GM12872 (cell line): Measurements from ENCODE around the gene RARRES2.

Source experiments
- TF ChIP-seq, protein P1 (sequence below): IDR thresholded peaks from 3 replicates; pipeline ENCODE4 v1.5.1; 2011; ENCODE audit warnings: low read depth, mild to moderate bottlenecking, low read length, moderate library complexity; ENCODE audit not compliant: insufficient read depth

Gene RARRES2

DNA sequence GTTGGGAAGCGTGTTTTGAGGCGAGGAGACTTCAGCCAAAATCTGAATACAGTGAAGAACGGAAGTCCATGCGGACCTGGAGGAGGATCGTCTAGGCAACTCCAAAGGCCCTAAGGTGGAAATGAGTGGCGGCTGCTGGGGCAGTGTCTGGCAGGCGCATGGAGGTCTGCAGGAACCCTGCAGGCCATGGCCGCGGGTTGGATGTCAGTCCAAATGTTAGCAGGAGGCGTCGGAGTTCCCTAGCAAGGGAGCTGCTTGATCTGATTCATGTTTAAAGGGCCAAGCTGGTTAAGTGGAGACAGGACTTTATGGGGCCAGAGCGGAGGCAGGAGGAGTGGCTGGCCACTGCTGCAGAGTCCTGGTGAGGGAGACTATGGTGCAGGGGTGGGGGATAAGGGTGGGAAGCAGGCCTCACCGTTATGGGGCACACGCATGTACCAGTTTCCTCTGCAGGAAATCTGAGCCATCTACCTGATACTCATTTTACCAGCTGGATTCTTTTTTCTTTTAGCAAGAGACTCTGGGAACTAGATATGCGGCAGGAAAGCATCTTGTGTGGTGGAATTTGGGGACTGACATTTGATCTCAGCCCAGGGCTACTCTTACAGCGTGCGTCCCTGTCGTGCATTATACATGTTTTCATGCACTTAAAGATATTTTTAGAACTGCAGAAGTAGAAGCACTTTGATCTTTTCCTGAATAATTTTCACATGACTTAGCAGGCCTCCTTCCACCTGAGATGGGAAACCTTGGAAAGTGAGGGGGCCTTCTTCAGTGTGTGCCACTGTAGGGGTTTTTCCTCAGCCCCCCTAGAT, 20.6 kb upstream of the RARRES2 start:
- TF ChIP-seq, protein P1, sequence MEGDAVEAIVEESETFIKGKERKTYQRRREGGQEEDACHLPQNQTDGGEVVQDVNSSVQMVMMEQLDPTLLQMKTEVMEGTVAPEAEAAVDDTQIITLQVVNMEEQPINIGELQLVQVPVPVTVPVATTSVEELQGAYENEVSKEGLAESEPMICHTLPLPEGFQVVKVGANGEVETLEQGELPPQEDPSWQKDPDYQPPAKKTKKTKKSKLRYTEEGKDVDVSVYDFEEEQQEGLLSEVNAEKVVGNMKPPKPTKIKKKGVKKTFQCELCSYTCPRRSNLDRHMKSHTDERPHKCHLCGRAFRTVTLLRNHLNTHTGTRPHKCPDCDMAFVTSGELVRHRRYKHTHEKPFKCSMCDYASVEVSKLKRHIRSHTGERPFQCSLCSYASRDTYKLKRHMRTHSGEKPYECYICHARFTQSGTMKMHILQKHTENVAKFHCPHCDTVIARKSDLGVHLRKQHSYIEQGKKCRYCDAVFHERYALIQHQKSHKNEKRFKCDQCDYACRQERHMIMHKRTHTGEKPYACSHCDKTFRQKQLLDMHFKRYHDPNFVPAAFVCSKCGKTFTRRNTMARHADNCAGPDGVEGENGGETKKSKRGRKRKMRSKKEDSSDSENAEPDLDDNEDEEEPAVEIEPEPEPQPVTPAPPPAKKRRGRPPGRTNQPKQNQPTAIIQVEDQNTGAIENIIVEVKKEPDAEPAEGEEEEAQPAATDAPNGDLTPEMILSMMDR: no peak

DNA sequence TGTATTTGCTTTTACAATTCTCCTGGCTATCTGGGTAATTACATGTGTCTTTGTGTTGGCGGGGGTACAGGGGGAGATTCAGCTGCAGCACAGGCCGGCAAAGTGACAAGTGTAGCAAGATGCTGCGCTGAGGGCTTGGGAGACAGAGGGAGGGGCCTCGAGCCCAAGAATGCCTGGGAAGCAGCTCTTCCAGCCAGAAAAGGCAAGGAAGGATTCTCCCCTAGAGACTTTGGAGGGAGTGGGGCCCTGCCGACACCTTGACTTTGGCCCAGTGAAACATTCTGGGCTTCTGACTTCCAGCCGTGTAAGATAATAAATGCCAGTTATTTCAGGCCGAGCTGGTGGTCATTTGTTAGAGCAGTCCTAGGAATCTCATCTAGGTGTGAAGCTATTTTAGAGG, 20.0 kb upstream of the RARRES2 start:
- TF ChIP-seq, protein P1: no peak

- TF ChIP-seq, protein P1: no peak
Measured at GRCh38 chr7:150360363-150361058, 19.1 kb upstream of the RARRES2 start.

GRCh38 chr7:150359622-150360362, 18.4 kb upstream of the RARRES2 start:
- TF ChIP-seq, protein P1: no peak

GRCh38 chr7:150358988-150359621, 17.7 kb upstream of the RARRES2 start:
- TF ChIP-seq, protein P1: no peak

- TF ChIP-seq, protein P1: no peak
Measured at GRCh38 chr7:150358433-150358832, 17.0 kb upstream of the RARRES2 start.
